ENCODE results near the gene PPP1R13L. TPM values are rescaled to one million over a fixed set of nuclear protein-coding genes. Genes with fewer than 3 reads are reported as not detected.

Gene PPP1R13L
- total RNA-seq, 1 donor from 2014 or later = 0.93 TPM

DNA sequence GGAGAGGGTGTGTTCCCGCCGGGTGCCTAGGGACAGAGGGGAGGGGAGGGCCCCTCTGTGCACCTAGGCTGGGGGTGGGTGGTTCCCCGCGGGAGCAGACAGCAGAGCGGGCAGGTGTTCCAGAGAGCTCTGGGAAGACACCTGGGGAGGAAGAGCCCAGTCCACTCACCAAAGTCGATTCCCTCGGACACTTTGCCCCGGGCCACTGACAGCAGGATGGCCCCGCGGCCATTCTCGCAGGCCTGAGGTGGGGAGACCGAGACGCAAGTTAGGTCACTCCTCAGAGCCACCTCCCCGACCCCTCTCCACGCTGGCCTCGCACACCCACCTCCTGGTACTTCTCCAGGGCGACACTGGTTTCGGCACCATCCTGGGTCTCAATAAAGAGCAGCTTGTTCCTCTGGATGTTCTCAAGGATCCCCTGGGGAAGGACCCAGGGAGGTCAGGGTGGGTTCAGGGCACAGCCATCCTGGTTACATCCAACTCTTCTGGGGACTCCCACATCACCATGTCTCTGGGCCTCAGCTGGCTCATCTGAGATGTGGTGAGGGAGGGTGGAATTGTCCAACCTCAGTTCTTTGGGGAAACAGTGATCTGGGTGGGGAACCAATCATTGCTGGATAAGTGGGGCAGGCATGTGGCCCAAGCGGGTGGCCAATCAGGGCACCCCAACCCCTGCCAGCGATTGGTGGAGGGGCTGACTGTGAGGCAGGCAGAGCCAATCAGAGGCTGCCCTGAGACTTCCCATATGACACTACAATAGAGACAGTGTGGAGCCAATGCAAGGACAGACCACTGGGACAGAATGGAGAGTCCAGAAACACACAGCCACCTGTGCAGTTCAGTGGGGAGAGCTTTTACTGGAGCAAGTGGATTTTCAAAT is 51.7 kb downstream of the PPP1R13L start:
- TF ChIP-seq, protein P1, sequence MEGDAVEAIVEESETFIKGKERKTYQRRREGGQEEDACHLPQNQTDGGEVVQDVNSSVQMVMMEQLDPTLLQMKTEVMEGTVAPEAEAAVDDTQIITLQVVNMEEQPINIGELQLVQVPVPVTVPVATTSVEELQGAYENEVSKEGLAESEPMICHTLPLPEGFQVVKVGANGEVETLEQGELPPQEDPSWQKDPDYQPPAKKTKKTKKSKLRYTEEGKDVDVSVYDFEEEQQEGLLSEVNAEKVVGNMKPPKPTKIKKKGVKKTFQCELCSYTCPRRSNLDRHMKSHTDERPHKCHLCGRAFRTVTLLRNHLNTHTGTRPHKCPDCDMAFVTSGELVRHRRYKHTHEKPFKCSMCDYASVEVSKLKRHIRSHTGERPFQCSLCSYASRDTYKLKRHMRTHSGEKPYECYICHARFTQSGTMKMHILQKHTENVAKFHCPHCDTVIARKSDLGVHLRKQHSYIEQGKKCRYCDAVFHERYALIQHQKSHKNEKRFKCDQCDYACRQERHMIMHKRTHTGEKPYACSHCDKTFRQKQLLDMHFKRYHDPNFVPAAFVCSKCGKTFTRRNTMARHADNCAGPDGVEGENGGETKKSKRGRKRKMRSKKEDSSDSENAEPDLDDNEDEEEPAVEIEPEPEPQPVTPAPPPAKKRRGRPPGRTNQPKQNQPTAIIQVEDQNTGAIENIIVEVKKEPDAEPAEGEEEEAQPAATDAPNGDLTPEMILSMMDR (IDR thresholded peaks at IDR 0.05; ENCODE audit: partially characterized antibody, unreplicated experiment) = no peak
- Mint-ChIP-seq H3K27me3 (ENCODE audit: unreplicated experiment) (peaks cover 6% of the 10 kb centered on the region), H3K4me1 (ENCODE audit: low read depth, unreplicated experiment) (no peaks in the 10 kb centered on the region), H3K9me3 (ENCODE audit: unreplicated experiment) (peaks cover 4% of the 10 kb centered on the region), H3K4me3 (ENCODE audit: unreplicated experiment) (no peak overlapping the region), H3K27ac (ENCODE audit: unreplicated experiment) (no peak overlapping the region), H3K36me3 (ENCODE audit: unreplicated experiment) (peaks cover 5% of the 10 kb centered on the region)
- no peak for DNase-seq

DNA sequence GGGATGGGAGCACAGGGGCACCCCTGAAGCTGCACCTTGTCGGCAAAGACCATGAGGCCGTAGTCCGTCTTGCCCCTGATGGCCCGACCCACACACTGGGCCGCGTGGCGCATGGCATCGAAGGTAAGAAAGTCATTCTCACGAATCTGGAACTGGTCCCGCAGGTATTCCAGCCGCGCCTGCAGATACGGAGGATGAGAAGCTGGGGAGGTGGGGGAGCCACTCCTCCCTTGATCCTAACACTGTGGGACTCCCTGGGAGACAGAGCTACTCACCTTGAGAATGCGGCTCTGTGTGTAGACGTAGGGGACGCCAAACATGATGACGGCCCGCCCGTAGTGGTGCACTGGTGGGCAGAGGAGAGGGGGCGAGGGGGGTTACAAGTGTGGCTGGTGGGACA is 52.4 kb downstream of the PPP1R13L start:
- H3K4me1 Mint-ChIP-seq (ENCODE audit: low read depth, unreplicated experiment) = no peaks in the 10 kb centered on the region
- no peak for DNase-seq
- TF ChIP-seq, protein P1 (IDR thresholded peaks at IDR 0.05; ENCODE audit: partially characterized antibody, unreplicated experiment) = no peak
- peaks cover 5% of the 10 kb centered on the region for H3K36me3 Mint-ChIP-seq (ENCODE audit: unreplicated experiment)
- no peak overlapping the region for H3K27ac Mint-ChIP-seq (ENCODE audit: unreplicated experiment)
- H3K9me3 Mint-ChIP-seq (ENCODE audit: unreplicated experiment) = peaks cover 5% of the 10 kb centered on the region
- H3K4me3 Mint-ChIP-seq (ENCODE audit: unreplicated experiment) = no peak overlapping the region
- H3K27me3 Mint-ChIP-seq (ENCODE audit: unreplicated experiment) = peaks cover 6% of the 10 kb centered on the region

GRCh38 chr19:45352062-45352461 is 52.8 kb downstream of the PPP1R13L start:
- Mint-ChIP-seq H3K27ac (ENCODE audit: unreplicated experiment) (no peak overlapping the region), H3K9me3 (ENCODE audit: unreplicated experiment) (peaks cover 5% of the 10 kb centered on the region), H3K4me3 (ENCODE audit: unreplicated experiment) (no peak overlapping the region), H3K36me3 (ENCODE audit: unreplicated experiment) (peaks cover 5% of the 10 kb centered on the region), H3K4me1 (ENCODE audit: low read depth, unreplicated experiment) (no peaks in the 10 kb centered on the region), H3K27me3 (ENCODE audit: unreplicated experiment) (peaks cover 6% of the 10 kb centered on the region)
- no peak for DNase-seq
- TF ChIP-seq, protein P1 (IDR thresholded peaks at IDR 0.05; ENCODE audit: partially characterized antibody, unreplicated experiment) = no peak

DNA sequence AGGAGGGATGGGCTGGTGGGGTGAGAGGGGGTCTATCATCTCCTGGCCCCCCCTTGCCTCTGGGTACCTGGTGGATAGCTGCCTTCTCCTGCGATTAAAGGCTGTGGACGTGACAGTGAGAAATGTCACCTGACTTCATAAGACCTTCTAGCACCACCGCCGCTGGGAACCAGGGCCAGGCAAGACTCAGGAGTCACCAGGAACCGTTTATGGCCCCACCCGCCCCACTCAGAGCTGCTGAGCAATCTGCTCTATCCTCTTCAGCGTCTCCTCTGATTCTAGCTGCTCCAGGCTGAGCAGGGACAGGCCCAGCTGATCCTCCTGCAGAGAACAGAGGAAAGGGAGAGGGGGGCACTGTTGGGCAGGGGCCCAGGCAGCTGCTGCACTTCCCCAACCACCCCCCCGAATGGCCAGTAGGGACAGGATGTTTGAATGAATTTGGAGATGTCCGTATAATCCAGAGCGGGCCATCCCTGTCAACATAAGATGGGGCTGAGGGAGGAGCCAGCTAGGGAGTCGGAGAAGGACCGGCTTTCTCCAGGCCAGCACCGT is 53.4 kb downstream of the PPP1R13L start:
- H3K9me3 Mint-ChIP-seq (ENCODE audit: unreplicated experiment) = peaks cover 5% of the 10 kb centered on the region
- no peaks in the 10 kb centered on the region for H3K4me1 Mint-ChIP-seq (ENCODE audit: low read depth, unreplicated experiment)
- TF ChIP-seq, protein P1 (IDR thresholded peaks at IDR 0.05; ENCODE audit: partially characterized antibody, unreplicated experiment) = no peak
- no peak for DNase-seq
- H3K27ac Mint-ChIP-seq (ENCODE audit: unreplicated experiment) = no peak overlapping the region
- no peak overlapping the region for H3K4me3 Mint-ChIP-seq (ENCODE audit: unreplicated experiment)
- peaks cover 5% of the 10 kb centered on the region for H3K36me3 Mint-ChIP-seq (ENCODE audit: unreplicated experiment)
- H3K27me3 Mint-ChIP-seq (ENCODE audit: unreplicated experiment) = peaks cover 6% of the 10 kb centered on the region

Measured in glutamatergic neuron (in vitro differentiated cells).